HepG2 (cell line): ENCODE data around the gene NELFB. TPM values are rescaled to one million over a fixed set of nuclear protein-coding genes. Genes with fewer than 3 reads are reported as not detected.

Source experiments
- ADNP ChIP-seq: sonication (generic); formaldehyde crosslinking; IDR thresholded peaks from 2 replicates; pipeline ENCODE4 v1.4.0; 2020; ENCODE audit warnings: missing genetic modification reagents
- HOMEZ ChIP-seq: IDR thresholded peaks from 2 replicates; pipeline ENCODE4 v1.6.1; 2016; ENCODE audit warnings: low read depth
- IRF2 ChIP-seq: IDR thresholded peaks from 2 replicates; pipeline ENCODE4 v1.6.1; 2018; ENCODE audit warnings: missing genetic modification reagents, missing compliant biosample characterization
- NONO ChIP-seq, 2 experiments: fragments of 450-650 bp in 1 of 2; sonication (generic) in 1 of 2; formaldehyde crosslinking in 1 of 2; IDR thresholded peaks in 1 of 2; conservative IDR thresholded peaks in 1 of 2; 2 replicates each; pipeline versions ENCODE4 v1.6.1 to v1.8.0; 2017 to 2022; ENCODE audit warnings: mild to moderate bottlenecking in 1 of 2, missing genetic modification reagents in 1 of 2, moderate library complexity in 1 of 2
- POGZ ChIP-seq: sonication (generic); formaldehyde crosslinking; IDR thresholded peaks from 2 replicates; pipeline ENCODE4 v1.4.0; 2020; ENCODE audit warnings: mild to moderate bottlenecking, missing genetic modification reagents
- PPARG ChIP-seq: conservative IDR thresholded peaks from 2 replicates; pipeline ENCODE4 v1.6.1; 2016; ENCODE audit warnings: missing biosample characterization, missing genetic modification reagents
- SETDB1 ChIP-seq: sonication (generic); formaldehyde crosslinking; IDR thresholded peaks from 2 replicates; pipeline ENCODE4 v1.5.1; 2020; ENCODE audit warnings: missing genetic modification reagents, mild to moderate bottlenecking, borderline replicate concordance
- ZFP37 ChIP-seq: sonication (generic); formaldehyde crosslinking; IDR thresholded peaks from 2 replicates; pipeline ENCODE4 v1.4.0; 2020; ENCODE audit warnings: missing genetic modification reagents, borderline replicate concordance
- ZNF264 ChIP-seq: sonication (generic); formaldehyde crosslinking; IDR thresholded peaks from 2 replicates; pipeline ENCODE4 v1.4.0; 2020; ENCODE audit warnings: missing genetic modification reagents
- ZNF512B ChIP-seq: sonication (generic); formaldehyde crosslinking; IDR thresholded peaks from 2 replicates; pipeline ENCODE4 v1.5.1; 2020; ENCODE audit warnings: missing genetic modification reagents, mild to moderate bottlenecking, borderline replicate concordance
- ZNF790 ChIP-seq: sonication (generic); formaldehyde crosslinking; IDR thresholded peaks from 2 replicates; pipeline ENCODE4 v1.8.0; 2022; ENCODE audit warnings: missing genetic modification reagents, mild to moderate bottlenecking, borderline replicate concordance
- ZNF878 ChIP-seq: sonication (generic); formaldehyde crosslinking; IDR thresholded peaks from 2 replicates; pipeline ENCODE4 v1.8.1; 2023; ENCODE audit warnings: mild to moderate bottlenecking, missing genetic modification reagents, moderate library complexity
- polyA plus RNA-seq, 8 experiments: library from polyadenylated mRNA; depleted of rRNA in 3 of 8; stranded (reverse) in 7 of 8; unstranded in 1 of 8; fragments of >200 nt; fragmentation: Illumina TruSeq in 4 of 8; extraction: Trizol in 4 of 8; gene quantifications; 2 replicates each; pipeline versions ENCODE4 v1.2.1 to v1.2.3, GENCODE V29; 2011 to 2016; ENCODE audit warnings: low read depth in 4 of 8, missing spikeins in 1 of 8, mixed read lengths in 1 of 8; ENCODE audit not compliant: insufficient read depth in 1 of 8
- total RNA-seq, 5 experiments: library from RNA; depleted of rRNA; stranded (reverse); fragments of >200 nt; fragmentation: Illumina TruSeq; extraction: Trizol; gene quantifications; 2 replicates each; pipeline ENCODE4 v1.2.3, GENCODE V29; 2016; ENCODE audit warnings: low read depth in 1 of 5
- TF ChIP-seq, protein P1 (sequence below): sonication (generic); formaldehyde crosslinking; IDR thresholded peaks from 2 replicates; pipeline ENCODE4 v1.5.1; 2020; ENCODE audit warnings: mild to moderate bottlenecking, moderate library complexity, missing genetic modification reagents
- TF ChIP-seq, protein P2 (sequence below): IDR thresholded peaks from 2 replicates; pipeline ENCODE4 v1.6.1; 2016
- TF ChIP-seq, protein P3 (sequence below): conservative IDR thresholded peaks from 2 replicates; pipeline ENCODE4 v1.6.1; 2018; ENCODE audit warnings: missing genetic modification reagents
- TF ChIP-seq, protein P4 (sequence below): sonication (generic); formaldehyde crosslinking; IDR thresholded peaks from 2 replicates; pipeline ENCODE4 v1.5.0; 2020; ENCODE audit warnings: missing genetic modification reagents
- TF ChIP-seq, protein P5 (sequence below): sonication (generic); formaldehyde crosslinking; IDR thresholded peaks from 2 replicates; pipeline ENCODE4 v1.5.1; 2020; ENCODE audit warnings: missing genetic modification reagents, mild to moderate bottlenecking, borderline replicate concordance

Gene NELFB
- total and polyA plus RNA-seq, 2 of the 13 experiments (the other 11 are each of a cell fraction or from before 2014, with no cell fraction given) = 26.5 to 45.8 TPM

GRCh38 chr9:137236238-137236935, 18.7 kb upstream of the NELFB start (continued):
- peak; percentile 74; the same call in 1 of the 2 replicates for TF ChIP-seq HOMEZ (CRISPR knock-in tag)
- TF ChIP-seq, protein P1, sequence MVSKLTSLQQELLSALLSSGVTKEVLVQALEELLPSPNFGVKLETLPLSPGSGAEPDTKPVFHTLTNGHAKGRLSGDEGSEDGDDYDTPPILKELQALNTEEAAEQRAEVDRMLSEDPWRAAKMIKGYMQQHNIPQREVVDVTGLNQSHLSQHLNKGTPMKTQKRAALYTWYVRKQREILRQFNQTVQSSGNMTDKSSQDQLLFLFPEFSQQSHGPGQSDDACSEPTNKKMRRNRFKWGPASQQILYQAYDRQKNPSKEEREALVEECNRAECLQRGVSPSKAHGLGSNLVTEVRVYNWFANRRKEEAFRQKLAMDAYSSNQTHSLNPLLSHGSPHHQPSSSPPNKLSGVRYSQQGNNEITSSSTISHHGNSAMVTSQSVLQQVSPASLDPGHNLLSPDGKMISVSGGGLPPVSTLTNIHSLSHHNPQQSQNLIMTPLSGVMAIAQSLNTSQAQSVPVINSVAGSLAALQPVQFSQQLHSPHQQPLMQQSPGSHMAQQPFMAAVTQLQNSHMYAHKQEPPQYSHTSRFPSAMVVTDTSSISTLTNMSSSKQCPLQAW = peak; percentile 95
- TF ChIP-seq, protein P2, sequence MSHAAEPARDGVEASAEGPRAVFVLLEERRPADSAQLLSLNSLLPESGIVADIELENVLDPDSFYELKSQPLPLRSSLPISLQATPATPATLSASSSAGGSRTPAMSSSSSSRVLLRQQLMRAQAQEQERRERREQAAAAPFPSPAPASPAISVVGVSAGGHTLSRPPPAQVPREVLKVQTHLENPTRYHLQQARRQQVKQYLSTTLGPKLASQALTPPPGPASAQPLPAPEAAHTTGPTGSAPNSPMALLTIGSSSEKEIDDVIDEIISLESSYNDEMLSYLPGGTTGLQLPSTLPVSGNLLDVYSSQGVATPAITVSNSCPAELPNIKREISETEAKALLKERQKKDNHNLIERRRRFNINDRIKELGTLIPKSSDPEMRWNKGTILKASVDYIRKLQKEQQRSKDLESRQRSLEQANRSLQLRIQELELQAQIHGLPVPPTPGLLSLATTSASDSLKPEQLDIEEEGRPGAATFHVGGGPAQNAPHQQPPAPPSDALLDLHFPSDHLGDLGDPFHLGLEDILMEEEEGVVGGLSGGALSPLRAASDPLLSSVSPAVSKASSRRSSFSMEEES (CRISPR knock-in tag) = peak; percentile 97
- TF ChIP-seq ZNF878 (CRISPR knock-in tag) = no peak
- no peak for TF ChIP-seq ADNP (CRISPR knock-in tag)
- no peak for TF ChIP-seq ZFP37 (CRISPR knock-in tag)
- TF ChIP-seq PPARG (CRISPR knock-in tag) = peak; percentile 42
- TF ChIP-seq SETDB1 (CRISPR knock-in tag) = no peak
- no peak for TF ChIP-seq ZNF264 (CRISPR knock-in tag)
- TF ChIP-seq, protein P3, sequence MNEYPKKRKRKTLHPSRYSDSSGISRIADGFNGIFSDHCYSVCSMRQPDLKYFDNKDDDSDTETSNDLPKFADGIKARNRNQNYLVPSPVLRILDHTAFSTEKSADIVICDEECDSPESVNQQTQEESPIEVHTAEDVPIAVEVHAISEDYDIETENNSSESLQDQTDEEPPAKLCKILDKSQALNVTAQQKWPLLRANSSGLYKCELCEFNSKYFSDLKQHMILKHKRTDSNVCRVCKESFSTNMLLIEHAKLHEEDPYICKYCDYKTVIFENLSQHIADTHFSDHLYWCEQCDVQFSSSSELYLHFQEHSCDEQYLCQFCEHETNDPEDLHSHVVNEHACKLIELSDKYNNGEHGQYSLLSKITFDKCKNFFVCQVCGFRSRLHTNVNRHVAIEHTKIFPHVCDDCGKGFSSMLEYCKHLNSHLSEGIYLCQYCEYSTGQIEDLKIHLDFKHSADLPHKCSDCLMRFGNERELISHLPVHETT (CRISPR knock-in tag) = no peak
- no peak for TF ChIP-seq POGZ (CRISPR knock-in tag)
- TF ChIP-seq, protein P4, sequence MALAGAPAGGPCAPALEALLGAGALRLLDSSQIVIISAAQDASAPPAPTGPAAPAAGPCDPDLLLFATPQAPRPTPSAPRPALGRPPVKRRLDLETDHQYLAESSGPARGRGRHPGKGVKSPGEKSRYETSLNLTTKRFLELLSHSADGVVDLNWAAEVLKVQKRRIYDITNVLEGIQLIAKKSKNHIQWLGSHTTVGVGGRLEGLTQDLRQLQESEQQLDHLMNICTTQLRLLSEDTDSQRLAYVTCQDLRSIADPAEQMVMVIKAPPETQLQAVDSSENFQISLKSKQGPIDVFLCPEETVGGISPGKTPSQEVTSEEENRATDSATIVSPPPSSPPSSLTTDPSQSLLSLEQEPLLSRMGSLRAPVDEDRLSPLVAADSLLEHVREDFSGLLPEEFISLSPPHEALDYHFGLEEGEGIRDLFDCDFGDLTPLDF (CRISPR knock-in tag) = no peak
- no peak for TF ChIP-seq NONO (IDR thresholded peaks at IDR 0.05)
- peak; percentile 98 for TF ChIP-seq NONO (CRISPR knock-in tag; conservative IDR thresholded peaks at IDR 0.05)
- peak; percentile 86 for TF ChIP-seq IRF2 (CRISPR knock-in tag)
- 0 out of 2 replicates have a peak, but pooled peaks have one; percentile 50 for TF ChIP-seq ZNF512B
- no peak for TF ChIP-seq ZNF790 (CRISPR knock-in tag)
- TF ChIP-seq, protein P5, sequence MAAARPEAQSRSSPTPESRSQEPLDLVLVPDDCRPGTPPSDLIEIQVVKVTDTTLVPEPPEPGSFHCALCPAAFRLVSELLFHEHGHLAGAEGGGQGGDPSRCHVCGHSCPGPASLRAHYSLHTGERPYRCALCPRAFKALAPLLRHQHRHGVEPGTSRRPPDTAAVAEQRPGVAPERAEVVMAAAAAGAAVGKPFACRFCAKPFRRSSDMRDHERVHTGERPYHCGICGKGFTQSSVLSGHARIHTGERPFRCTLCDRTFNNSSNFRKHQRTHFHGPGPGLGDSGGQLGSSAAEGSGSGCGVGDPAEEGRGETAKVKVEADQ (CRISPR knock-in tag) = no peak
